ENCODE measurements around the gene SAMD13.

Gene SAMD13

DNA sequence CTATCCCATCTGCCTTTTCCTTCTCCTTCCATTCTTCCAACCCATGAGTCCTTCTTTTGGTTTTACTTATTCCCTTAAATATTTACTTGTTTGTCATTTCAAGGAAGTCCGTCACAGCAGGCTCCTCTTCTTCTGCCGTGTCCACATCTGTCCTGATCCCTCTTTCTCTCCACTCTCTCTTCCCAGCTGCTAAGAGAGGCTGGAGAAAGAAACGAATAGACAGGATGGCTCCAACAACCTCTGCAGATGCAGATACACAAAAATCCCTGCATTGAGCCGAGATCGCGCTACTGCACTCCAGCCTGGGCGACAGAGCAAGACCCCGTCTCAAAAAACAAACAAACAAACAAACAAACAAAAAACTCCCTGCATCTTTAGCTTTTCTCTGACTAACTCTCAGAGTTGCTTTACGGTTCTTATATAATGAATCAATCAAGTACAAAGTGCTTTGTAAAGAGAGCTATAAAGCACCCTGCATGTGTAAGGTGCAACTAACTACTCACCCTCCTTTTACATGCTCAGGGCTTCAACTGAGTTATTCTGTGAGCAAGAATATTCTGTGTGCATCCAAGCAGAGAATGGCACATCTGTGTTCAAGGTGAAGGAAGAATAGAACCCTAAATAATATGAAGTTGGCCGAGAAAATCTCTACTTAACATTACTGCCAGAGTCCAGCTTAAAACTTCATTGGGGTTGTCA lies 3.8 kb upstream of the SAMD13 start:
- ChIA-PET POLR2A (interaction anchor here (0.6 to 1.8 kb wide), 8 partner anchors 8 to 154 kb away, joined by 3 to 7 read pairs (median 3); partner anchors contain the start of gene PRKACB), CTCF (interaction anchor here (0.7 to 0.9 kb wide), 2 partner anchors 484 to 733 kb away, joined by 3 read pairs; no protein-coding TSS in a partner anchor)
- DNase-seq (ENCODE audit: extremely low spot score), result no peak
- TF ChIP-seq HDGF (IDR thresholded peaks at IDR 0.05; ENCODE audit: borderline replicate concordance), result no peak
- no peak for TF ChIP-seq NFRKB (IDR thresholded peaks at IDR 0.05)
- TF ChIP-seq ARNT (IDR thresholded peaks at IDR 0.05), result no peak
- TF ChIP-seq L3MBTL2 (conservative IDR thresholded peaks at IDR 0.05), result no peak
- no peak for TF ChIP-seq SP1 (IDR thresholded peaks at IDR 0.05)
- no peak for TF ChIP-seq FOXM1 (IDR thresholded peaks at IDR 0.05; ENCODE audit: borderline replicate concordance)
- no peak for TF ChIP-seq TARDBP (IDR thresholded peaks at IDR 0.05)
- no peak for TF ChIP-seq FOXA1 (IDR thresholded peaks at IDR 0.05)
- TF ChIP-seq ZNF384 (IDR thresholded peaks at IDR 0.05), result no peak
- no peak for TF ChIP-seq FOXK2 (IDR thresholded peaks at IDR 0.05)
- TF ChIP-seq CTBP1 (IDR thresholded peaks at IDR 0.05; ENCODE audit: borderline replicate concordance), result no peak

DNA sequence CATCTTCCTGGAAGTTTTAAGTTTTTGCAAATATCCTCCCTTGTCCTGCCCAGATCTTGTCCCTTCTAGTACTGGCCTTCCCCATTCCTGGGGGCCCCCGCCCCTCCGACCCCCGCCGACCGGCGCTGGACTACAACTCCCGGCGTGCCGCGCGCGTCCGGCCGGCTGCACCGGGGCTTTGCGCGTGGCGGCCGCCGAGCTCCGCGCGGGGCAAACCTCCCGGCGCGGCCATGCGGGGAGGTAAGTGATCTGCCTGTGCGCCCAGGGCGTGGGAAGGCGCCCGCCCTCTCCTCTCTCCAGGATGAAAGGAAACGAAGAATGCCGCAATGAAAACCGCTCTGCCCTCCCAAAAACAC lies 3.2 kb upstream of the SAMD13 start:
- ChIA-PET POLR2A (interaction anchor here (0.6 to 1.8 kb wide), 8 partner anchors 9 to 154 kb away, joined by 3 to 7 read pairs (median 3); partner anchors contain the start of gene PRKACB), CTCF (interaction anchor here (0.7 to 0.9 kb wide), 2 partner anchors 484 to 733 kb away, joined by 3 read pairs; no protein-coding TSS in a partner anchor)
- TF ChIP-seq FOXM1 (IDR thresholded peaks at IDR 0.05; ENCODE audit: borderline replicate concordance) (0 out of 2 replicates have a peak, but pooled peaks have one; percentile 30), NFRKB (IDR thresholded peaks at IDR 0.05) (no peak), LEF1 (IDR thresholded peaks at IDR 0.05; ENCODE audit: borderline replicate concordance) (0 out of 2 replicates have a peak, but pooled peaks have one; percentile 11)
- peak; percentile 79 for DNase-seq (ENCODE audit: extremely low spot score)

DNA sequence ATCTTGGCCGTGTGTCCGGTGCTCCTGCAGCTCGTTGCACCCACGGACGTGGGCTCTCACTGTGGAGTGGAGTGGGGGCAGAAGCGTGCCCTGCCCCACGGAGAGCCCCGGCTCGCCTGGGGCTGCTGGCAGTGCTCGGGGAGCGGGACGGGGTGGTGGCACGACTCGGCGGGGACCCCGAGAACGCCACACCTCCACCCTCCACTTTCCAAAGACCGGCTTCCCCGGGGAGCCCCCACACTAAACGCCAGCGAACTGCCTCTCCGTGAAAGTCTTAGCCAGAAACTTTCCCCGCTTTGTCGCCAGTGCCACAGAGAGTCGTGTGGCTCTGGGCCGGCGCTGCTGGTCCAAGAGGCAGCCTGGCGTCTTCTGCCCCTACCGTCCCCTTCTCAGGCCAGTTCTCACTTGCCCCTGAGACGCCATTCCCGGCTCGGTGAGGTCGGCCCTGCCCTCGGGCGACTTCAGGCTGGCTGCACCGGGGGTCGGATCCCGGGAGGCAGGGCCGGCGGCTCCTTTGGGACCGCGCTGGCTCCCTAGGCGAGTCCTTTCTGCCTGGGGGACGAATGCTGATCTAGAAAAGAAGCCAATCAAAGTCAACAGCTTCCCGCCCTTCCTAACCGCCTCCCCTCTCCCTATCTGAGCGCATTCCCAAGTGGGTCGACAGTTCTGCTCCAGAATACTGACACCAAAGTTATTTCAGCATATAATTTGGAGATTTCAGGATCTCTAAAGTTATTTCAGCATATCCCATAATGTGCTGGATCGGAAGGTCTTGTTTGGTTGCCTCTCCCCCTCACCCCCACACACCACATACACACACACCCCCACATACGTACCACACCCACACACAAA lies 2.6 kb upstream of the SAMD13 start:
- CTCF ChIA-PET, result interaction anchor here (0.9 kb wide), 1 partner anchor 483 kb away, joined by 3 read pairs; no protein-coding TSS in a partner anchor
- TF ChIP-seq L3MBTL2 (conservative IDR thresholded peaks at IDR 0.05) (peak; percentile 88), BHLHE40 (IDR thresholded peaks at IDR 0.05; ENCODE audit: borderline replicate concordance) (no peak), HDGF (IDR thresholded peaks at IDR 0.05; ENCODE audit: borderline replicate concordance) (no peak), TARDBP (IDR thresholded peaks at IDR 0.05) (0 out of 2 replicates have a peak, but pooled peaks have one; percentile 80), ELF4 (IDR thresholded peaks at IDR 0.05) (no peak), CTBP1 (IDR thresholded peaks at IDR 0.05; ENCODE audit: borderline replicate concordance) (no peak)
- DNase-seq (ENCODE audit: extremely low spot score), result peak; percentile 64
- POLR2A ChIA-PET, result interaction anchor here (0.7 to 1.8 kb wide), 6 partner anchors 9 to 155 kb away, joined by 3 to 7 read pairs (median 4); partner anchors contain the start of gene PRKACB

DNA sequence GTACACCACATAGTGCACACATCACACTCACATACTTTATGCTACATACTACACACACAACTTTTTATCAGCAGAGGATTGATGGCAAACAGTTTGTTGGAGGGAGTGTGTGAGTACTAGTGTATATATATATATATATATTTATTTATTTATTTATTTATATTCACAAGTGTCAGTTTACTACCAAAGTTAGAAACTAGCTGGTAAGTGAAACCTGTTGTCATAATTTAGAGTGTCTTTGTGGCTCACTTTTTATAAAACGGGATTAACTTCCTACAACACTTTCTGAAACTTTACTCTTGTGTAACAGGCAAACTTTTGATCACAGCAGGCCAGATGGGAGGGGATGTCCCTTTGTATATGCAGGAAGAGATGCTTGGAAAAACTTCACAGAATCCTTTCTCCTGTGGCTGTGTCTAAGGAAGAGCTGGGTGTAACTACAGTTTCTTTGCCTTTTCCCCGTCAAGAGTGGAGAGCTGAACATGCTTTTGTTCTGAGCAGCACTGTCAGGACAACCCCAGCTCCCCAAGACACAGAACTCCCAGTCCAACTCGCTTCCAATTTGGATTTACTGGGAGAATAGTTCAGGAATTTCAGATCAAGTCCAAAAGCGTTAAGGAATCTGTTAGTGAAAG lies 1.9 kb upstream of the SAMD13 start:
- CTCF ChIA-PET, result no interaction called here
- TF ChIP-seq SUZ12 (IDR thresholded peaks at IDR 0.05) (no peak), ARNT (IDR thresholded peaks at IDR 0.05) (no peak), CTBP1 (IDR thresholded peaks at IDR 0.05; ENCODE audit: borderline replicate concordance) (no peak), FOXM1 (IDR thresholded peaks at IDR 0.05; ENCODE audit: borderline replicate concordance) (no peak)
- POLR2A ChIA-PET, result no interaction called here
- DNase-seq (ENCODE audit: extremely low spot score), result no peak

DNA sequence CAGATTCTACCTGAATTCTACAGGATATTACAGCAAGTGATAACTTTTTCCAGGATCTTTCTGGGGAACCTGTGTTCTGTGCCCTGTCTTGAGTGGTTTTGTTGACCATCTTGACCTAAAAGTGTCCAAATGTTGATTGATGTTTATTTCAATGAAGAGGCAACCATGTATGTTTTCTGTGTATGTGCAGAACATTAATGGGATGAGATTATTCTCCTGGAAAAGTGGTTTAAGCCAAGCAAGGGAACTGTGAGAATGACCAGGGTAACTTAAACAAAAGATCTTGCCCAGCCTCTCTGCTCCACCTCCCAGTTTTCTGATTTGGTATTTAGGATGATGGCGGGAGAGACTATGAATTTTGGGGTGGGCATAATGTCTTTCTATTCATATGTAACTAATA lies 1.0 kb upstream of the SAMD13 start:
- ChIA-PET CTCF (no interaction called here), POLR2A (no interaction called here)
- no peak for DNase-seq (ENCODE audit: extremely low spot score)
- TF ChIP-seq, protein P1, sequence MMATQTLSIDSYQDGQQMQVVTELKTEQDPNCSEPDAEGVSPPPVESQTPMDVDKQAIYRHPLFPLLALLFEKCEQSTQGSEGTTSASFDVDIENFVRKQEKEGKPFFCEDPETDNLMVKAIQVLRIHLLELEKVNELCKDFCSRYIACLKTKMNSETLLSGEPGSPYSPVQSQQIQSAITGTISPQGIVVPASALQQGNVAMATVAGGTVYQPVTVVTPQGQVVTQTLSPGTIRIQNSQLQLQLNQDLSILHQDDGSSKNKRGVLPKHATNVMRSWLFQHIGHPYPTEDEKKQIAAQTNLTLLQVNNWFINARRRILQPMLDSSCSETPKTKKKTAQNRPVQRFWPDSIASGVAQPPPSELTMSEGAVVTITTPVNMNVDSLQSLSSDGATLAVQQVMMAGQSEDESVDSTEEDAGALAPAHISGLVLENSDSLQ (IDR thresholded peaks at IDR 0.05), result no peak
- TF ChIP-seq L3MBTL2 (conservative IDR thresholded peaks at IDR 0.05) (no peak), ARNT (IDR thresholded peaks at IDR 0.05) (no peak), TARDBP (IDR thresholded peaks at IDR 0.05) (no peak), FOXK2 (IDR thresholded peaks at IDR 0.05) (no peak), ZNF384 (IDR thresholded peaks at IDR 0.05) (no peak), SUZ12 (IDR thresholded peaks at IDR 0.05) (no peak)

DNA sequence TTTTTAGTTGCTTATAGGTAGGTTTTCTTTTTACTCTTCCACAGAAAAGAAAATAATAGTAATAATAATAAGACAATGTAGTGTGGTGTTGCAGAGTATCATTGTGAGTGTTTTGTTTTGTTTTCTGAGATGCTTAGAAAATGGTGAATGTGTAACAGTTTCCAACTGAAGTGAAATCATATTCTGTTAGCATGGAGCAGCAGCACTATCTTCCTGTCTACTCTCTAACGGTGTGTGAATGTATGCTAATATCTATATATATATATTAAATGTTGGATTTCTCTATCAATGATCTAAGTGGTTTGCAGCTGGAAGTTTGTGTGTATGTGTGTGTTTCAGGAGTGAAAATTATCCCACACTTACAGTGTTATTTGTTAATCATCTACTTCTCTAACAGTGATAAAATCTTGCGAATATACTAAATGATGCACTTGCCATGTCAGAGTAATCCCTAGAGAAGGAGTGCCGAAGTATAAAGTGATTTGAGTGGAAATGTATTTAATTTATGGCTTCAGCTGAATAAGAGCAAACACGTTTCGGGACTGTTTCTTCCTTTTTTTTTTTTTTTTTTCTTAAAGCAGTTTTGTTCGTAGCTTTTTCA lies 377 bp downstream of the SAMD13 start:
- TF ChIP-seq FOXK2 (IDR thresholded peaks at IDR 0.05) (no peak), TARDBP (IDR thresholded peaks at IDR 0.05) (no peak), ARNT (IDR thresholded peaks at IDR 0.05) (no peak), L3MBTL2 (conservative IDR thresholded peaks at IDR 0.05) (no peak)
- ChIA-PET POLR2A (interaction anchor here (1.2 to 1.5 kb wide), 2 partner anchors 9 to 160 kb away, joined by 3 to 4 read pairs; no protein-coding TSS in a partner anchor), CTCF (no interaction called here)
- no peak for DNase-seq (ENCODE audit: extremely low spot score)

DNA sequence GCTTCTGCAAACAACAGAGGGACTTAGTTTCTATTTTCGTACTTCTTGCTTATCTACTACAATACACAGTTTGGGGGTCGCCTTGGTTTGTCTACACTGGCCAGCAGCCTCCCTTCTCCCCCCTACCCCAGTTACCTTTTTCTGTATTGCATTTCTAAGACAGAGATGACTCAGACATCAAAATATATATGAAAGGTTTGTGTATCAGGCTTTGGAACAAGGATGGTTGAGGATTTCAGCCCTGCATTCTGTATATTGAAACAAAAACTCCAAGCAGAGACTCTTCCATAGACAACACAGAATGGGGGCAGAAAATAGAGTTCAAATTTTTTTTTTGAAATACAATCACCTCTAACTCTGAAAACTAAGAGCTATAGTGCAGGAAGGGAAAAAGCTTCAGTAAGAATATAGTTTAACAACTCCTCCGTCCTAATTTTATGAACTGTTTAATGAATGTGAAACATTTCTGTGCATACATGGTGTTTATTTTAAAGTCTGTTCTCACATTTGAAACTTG lies 1.9 kb downstream of the SAMD13 start:
- ChIA-PET CTCF (no interaction called here), POLR2A (interaction anchor here (1.0 to 1.5 kb wide), 2 partner anchors 161 to 203 kb away, joined by 3 to 4 read pairs; partner anchors contain the start of gene GNG5)
- TF ChIP-seq FOXM1 (IDR thresholded peaks at IDR 0.05; ENCODE audit: borderline replicate concordance), result no peak
- TF ChIP-seq, protein P1 (IDR thresholded peaks at IDR 0.05), result no peak
- no peak for TF ChIP-seq HDGF (IDR thresholded peaks at IDR 0.05; ENCODE audit: borderline replicate concordance)
- no peak for TF ChIP-seq LEF1 (IDR thresholded peaks at IDR 0.05; ENCODE audit: borderline replicate concordance)
- TF ChIP-seq ARNT (IDR thresholded peaks at IDR 0.05), result no peak
- no peak for TF ChIP-seq NFRKB (IDR thresholded peaks at IDR 0.05)
- no peak for DNase-seq (ENCODE audit: extremely low spot score)
